Heart left ventricle (tissue), 16 donors: ENCODE data around the gene ST6GALNAC4. TPM values are rescaled to one million over a fixed set of nuclear protein-coding genes. Genes with fewer than 3 reads are reported as not detected.

Experiments used
- ATAC-seq, 4 donors: fragments of 200-7000 bp; cut with Tn5 transposase; one replicate each; pipeline ENCODE4 v1.9.1; 2020 to 2022; ENCODE audit warnings: moderate library complexity in 4 of 4, mild to moderate bottlenecking in 3 of 4, moderate number of reproducible peaks in 1 of 4
- DNase-seq, 5 donors: peaks; one replicate each; pipeline ENCODE4 v3.0.0-alpha.2; 2020
- H3K27ac ChIP-seq, 12 donors: fragments of 200-600 bp; sonication (generic) in 4 of 12; one replicate each; pipeline versions ENCODE4 v1.5.0 to v1.8.0; 2016 to 2022; ENCODE audit warnings: mild to moderate bottlenecking in 2 of 12
- H3K27me3 ChIP-seq, 9 donors: fragments of 200-600 bp; sonication (generic) in 2 of 9; one replicate each; pipeline versions ENCODE4 v1.5.1 to v1.8.0; 2016 to 2022; ENCODE audit warnings: mild to moderate bottlenecking in 3 of 9
- H3K36me3 ChIP-seq, 9 donors: fragments of 200-600 bp; sonication (generic) in 2 of 9; one replicate each; pipeline versions ENCODE4 v1.5.0 to v1.8.0; 2018 to 2022; ENCODE audit warnings: mild to moderate bottlenecking in 2 of 9
- H3K4me1 ChIP-seq, 12 donors: fragments of 200-600 bp; sonication (generic) in 4 of 12; one replicate each; pipeline versions ENCODE4 v1.5.0 to v1.8.0; 2016 to 2022; ENCODE audit warnings: mild to moderate bottlenecking in 3 of 12
- H3K4me3 ChIP-seq, 12 donors: fragments of 200-600 bp; sonication (generic) in 4 of 12; one replicate each; pipeline versions ENCODE4 v1.5.0 to v1.8.0; 2017 to 2022; ENCODE audit warnings: mild to moderate bottlenecking in 9 of 12, moderate library complexity in 4 of 12
- H3K9me3 ChIP-seq, 12 donors: fragments of 200-600 bp; sonication (generic) in 4 of 12; one replicate each; pipeline versions ENCODE4 v1.5.0 to v1.8.0; 2016 to 2022; ENCODE audit warnings: mild to moderate bottlenecking in 1 of 12
- CTCF ChIP-seq, 12 donors: fragments of 200-600 bp; sonication (generic) in 4 of 12; IDR thresholded peaks; one replicate each; pipeline versions ENCODE4 v1.5.0 to v1.8.0; 2018 to 2022; ENCODE audit warnings: antibody characterized with exemption in 12 of 12, mild to moderate bottlenecking in 5 of 12
- POLR2A ChIP-seq, 2 donors: fragments of 450-650 bp; IDR thresholded peaks; one replicate each; pipeline ENCODE4 v1.6.1; 2017; ENCODE audit warnings: antibody characterized with exemption in 2 of 2, mild to moderate bottlenecking in 2 of 2, moderate library complexity in 2 of 2
- WGBS, 4 donors: extraction: QIAGEN DNeasy Blood & Tissue Kit in 2 of 4; methylation state at CpG; one replicate each; pipeline versions ENCODE4 v1.1.5 to v1.1.7; 2013 to 2018; 5-methylcytosine and 5-hydroxymethylcytosine counted together
- intact Hi-C, 10 donors: fragments of 100-400 bp; cut with DNase I; formaldehyde crosslinking; loops; one replicate each; pipeline versions ENCODE4 v1.11.1 to v1.14.2; 2022
- polyA plus RNA-seq, 2 donors: library from polyadenylated mRNA; stranded (reverse); fragments of 200-250 nt; gene quantifications; one replicate each; pipeline ENCODE4 v1.2.3, GENCODE V29; 2013
- total RNA-seq, 9 donors: library from RNA; depleted of rRNA in 2 of 9; stranded (reverse); fragments of >200 nt in 2 of 9; fragmentation: NEBNext Ultra II Directional in 3 of 9; extraction: Animal tissue kit (Norgen Biotek cat#: 25700) in 3 of 9; gene quantifications; one replicate each; pipeline versions ENCODE4 v1.1.0 to v1.2.4, GENCODE V29; 2016 to 2023
- donor health status: ischemic (EF 13 %, LVEDD 7.1; RV severe dilation, severe dysfunction).
- donor health status: healthy with polysubstance abuse.
- donor health status: DM: no; HTN: yes; CAD: no.
- donor health status: DM: no; HTN: no; CAD: no.
- donor health status: ischemic (EF 25% LVEDD 6.9; RV normal size, moderate dysfunction).
- donor health status: ischemic (EF 25% LVEDD 5.7; RV mildly dilated, moderate dysfunction).
- donor health status: healthy.
- donor health status: DM: yes; HTN: yes; CAD: no.
- donor health status: ischemic (EF 35%, LVEDD 5.7; RV mildly dilated, moderate dysfunction).
- donor health status: nonischemic (EF 11% LVEDD 7.7; RV severe dilation, severe dysfunction).
- donor health status: DM: yes; HTN: yes; CAD: no.
- donor health status: PGD.
- donor health status: ischemic (EF 29% LVEDD 5.4; RV normal size, mild dysfunction).
- donor health status: nonischemic (EF 23%, LVEDD 6.1; RV moderate dilation, normal function).

The ST6GALNAC4 gene
- total and polyA plus RNA-seq, 11 donors = 17.0 to 72.0 (median 42.6) TPM

GRCh38 chr9:127865645-127866464, 51.0 kb downstream of the ST6GALNAC4 start:
- no peak for TF ChIP-seq CTCF (IDR thresholded peaks at IDR 0.05)
- no peak for TF ChIP-seq POLR2A (IDR thresholded peaks at IDR 0.05)
- H3K27me3 ChIP-seq = no peaks in the 10 kb centered on the region
- H3K36me3 ChIP-seq = peaks cover 0 to 36% (median 24%) of the 10 kb centered on the region in 9 donors
- peaks cover 14 to 65% (median 50%) of the 10 kb centered on the region in 12 donors for H3K4me1 ChIP-seq
- ATAC-seq (no peak), DNase-seq (peak in 1 of 5 donors; percentile 24)
- peak overlapping the region in 5 of 12 donors; percentile 76 to 89 (median 87) for H3K27ac ChIP-seq
- WGBS, 4 donors = 77 to 80% (median 79%) methylated on average over 19 of the region's 19 CpGs
- no peaks in the 10 kb centered on the region for H3K9me3 ChIP-seq
- H3K4me3 ChIP-seq = no peak overlapping the region
- intact Hi-C loops = loop anchor here in 3 of 10 donors (5.0 kb wide), 3 partner anchors 39 to 79 kb away; partner anchors contain the start of genes CDK9 (in 1 of the 3) and FPGS (in 1 of the 3)

- Histone ChIP-seq H3K27me3 (no peaks in the 10 kb centered on the region), H3K9me3 (no peaks in the 10 kb centered on the region), H3K4me1 (peaks cover 28 to 78% (median 62%) of the 10 kb centered on the region in 12 donors), H3K27ac (peak overlapping the region; percentile 80 to 98 (median 94)), H3K4me3 (no peak overlapping the region), H3K36me3 (peaks cover 0 to 17% (median 8%) of the 10 kb centered on the region in 9 donors)
- peak in 1 of 5 donors; percentile 9 for DNase-seq
- 75 to 84% (median 81%) methylated on average over 13 of the region's 13 CpGs for WGBS, 4 donors
- TF ChIP-seq CTCF (IDR thresholded peaks at IDR 0.05) (no peak), POLR2A (IDR thresholded peaks at IDR 0.05) (no peak)
- no peak for ATAC-seq
- intact Hi-C loops = loop anchor here in 4 of 10 donors (5.0 kb wide), 2 partner anchors 36 to 76 kb away; partner anchors contain the start of gene CDK9 (in 1 of the 4)
Observed at GRCh38 chr9:127863191-127863621, 53.6 kb downstream of the ST6GALNAC4 start.

DNA sequence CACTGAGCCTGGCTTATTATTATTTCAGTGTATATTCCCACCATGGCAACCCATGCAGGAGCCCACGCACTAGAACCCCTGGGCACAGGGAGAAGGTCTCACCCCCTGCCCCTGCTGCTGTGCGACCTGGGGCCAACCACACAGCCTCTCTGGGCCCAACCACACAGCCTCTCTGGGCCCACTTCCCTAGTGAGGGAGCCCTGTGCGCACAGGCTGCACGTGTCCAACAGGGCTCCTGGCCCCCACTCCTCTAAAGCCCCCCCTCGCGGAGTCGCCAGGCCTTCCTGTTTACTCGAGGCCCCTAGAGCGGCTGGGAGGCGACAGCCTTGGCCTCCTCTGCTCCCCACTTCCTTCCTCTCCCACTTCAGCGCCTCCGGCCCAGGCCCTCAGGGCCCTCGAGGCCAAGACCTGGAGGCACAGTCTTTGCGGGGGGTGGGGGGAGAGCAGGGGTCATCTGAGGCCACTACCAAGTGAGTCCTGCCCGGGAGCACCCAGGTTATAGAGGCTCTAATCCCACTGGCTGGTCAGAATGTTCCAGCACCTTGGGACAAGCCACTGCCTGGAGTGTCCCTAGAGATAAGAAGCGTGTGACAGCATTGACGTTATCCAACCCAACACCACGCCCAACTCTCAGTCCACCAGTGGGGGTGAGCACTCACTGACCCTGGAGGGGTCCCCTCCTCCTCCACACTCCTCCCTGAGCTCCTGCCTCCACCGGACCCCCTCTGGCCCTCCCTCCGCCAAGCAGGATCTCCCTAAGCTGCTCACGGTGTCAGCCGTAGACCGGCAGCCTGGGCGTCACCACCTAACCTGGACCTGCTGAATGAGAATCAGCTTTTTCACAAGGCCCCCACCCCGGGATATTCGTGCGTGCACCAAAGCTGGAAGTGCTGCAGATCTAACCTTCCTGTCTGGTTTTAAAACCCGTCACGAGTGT, 54.5 kb downstream of the ST6GALNAC4 start:
- DNase-seq = peak; percentile 93 to 95 (median 93)
- no peak for TF ChIP-seq POLR2A (IDR thresholded peaks at IDR 0.05)
- TF ChIP-seq CTCF (IDR thresholded peaks at IDR 0.05) = no peak
- H3K4me3 ChIP-seq = peak overlapping the region in 3 of 12 donors; percentile 2 to 12 (median 11)
- H3K36me3 ChIP-seq = peaks cover 0 to 8% (median under 1%) of the 10 kb centered on the region in 9 donors
- peaks cover 34 to 79% (median 64%) of the 10 kb centered on the region in 12 donors for H3K4me1 ChIP-seq
- H3K9me3 ChIP-seq = no peaks in the 10 kb centered on the region
- ATAC-seq = peak; percentile 76 to 86 (median 84)
- WGBS, 4 donors = 7 to 17% (median 12%) methylated on average over 28 to 29 of the region's 29 CpGs
- H3K27ac ChIP-seq = peak overlapping the region; percentile 80 to 98 (median 94)
- intact Hi-C loops = loop anchor here in 4 of 10 donors (5.0 kb wide), 2 partner anchors 35 to 75 kb away; partner anchors contain the start of gene CDK9 (in 1 of the 4)
- H3K27me3 ChIP-seq = no peaks in the 10 kb centered on the region
